H9 (cell line): ENCODE results near the gene ODAD3. TPM values are rescaled to one million over a fixed set of nuclear protein-coding genes. Genes with fewer than 3 reads are reported as not detected.

Experiments
- DNase-seq: peaks from one replicate; pipeline ENCODE4 v3.0.0-alpha.2; 2017
- H2AFZ ChIP-seq: one replicate; pipeline ENCODE4 v1.6.1; 2013; ENCODE audit warnings: mild to moderate bottlenecking, low read length, control low read depth, moderate library complexity
- H2AK5ac ChIP-seq: 2 replicates; pipeline ENCODE4 v1.6.1; 2013; ENCODE audit warnings: low read length, control low read depth, mixed read lengths; ENCODE audit not compliant: insufficient read length
- H2BK120ac ChIP-seq: one replicate; pipeline ENCODE4 v1.6.1; 2013; ENCODE audit warnings: low read depth, mild to moderate bottlenecking, low read length, control low read depth, inconsistent platforms; ENCODE audit not compliant: poor library complexity, severe bottlenecking
- H2BK12ac ChIP-seq: 2 replicates; pipeline ENCODE4 v1.6.1; 2013; ENCODE audit warnings: low read length, control low read depth, mixed read lengths, low read depth; ENCODE audit not compliant: insufficient read length
- H2BK15ac ChIP-seq: 2 replicates; pipeline ENCODE4 v1.6.1; 2013; ENCODE audit warnings: low read depth, low read length, control low read depth
- H2BK20ac ChIP-seq: one replicate; pipeline ENCODE4 v1.6.1; 2013; ENCODE audit warnings: low read depth, mild to moderate bottlenecking, low read length, control low read depth, inconsistent platforms; ENCODE audit not compliant: poor library complexity, severe bottlenecking
- H2BK5ac ChIP-seq: 2 replicates; pipeline ENCODE4 v1.6.1; 2013; ENCODE audit warnings: low read length, control low read depth, mixed read lengths; ENCODE audit not compliant: insufficient read length
- H3K14ac ChIP-seq: 2 replicates; pipeline ENCODE4 v1.6.1; 2013; ENCODE audit warnings: low read length, control low read depth; ENCODE audit not compliant: insufficient read depth
- H3K18ac ChIP-seq: 2 replicates; pipeline ENCODE4 v1.6.1; 2013; ENCODE audit warnings: low read depth, mild to moderate bottlenecking, mixed read lengths, low read length, control low read depth; ENCODE audit not compliant: insufficient read length
- H3K23ac ChIP-seq: 2 replicates; pipeline ENCODE4 v1.6.1; 2013; ENCODE audit warnings: low read length, control low read depth, mixed read lengths, low read depth; ENCODE audit not compliant: insufficient read length
- H3K23me2 ChIP-seq: 2 replicates; pipeline ENCODE4 v1.6.1; 2013; ENCODE audit warnings: low read depth, mild to moderate bottlenecking, mixed read lengths, low read length, control low read depth; ENCODE audit not compliant: insufficient read length, poor library complexity, severe bottlenecking
- H3K27ac ChIP-seq: 2 replicates; pipeline ENCODE4 v1.5.1; 2013; ENCODE audit warnings: low read length, control low read depth, mixed read lengths, low read depth; ENCODE audit not compliant: insufficient read length
- H3K27me3 ChIP-seq: 2 replicates; pipeline ENCODE4 v1.6.1; 2013; ENCODE audit warnings: low read length, control low read depth, inconsistent platforms; ENCODE audit not compliant: insufficient read depth
- H3K4ac ChIP-seq: 2 replicates; pipeline ENCODE4 v1.6.1; 2013; ENCODE audit warnings: low read depth, mild to moderate bottlenecking, control low read depth, inconsistent platforms, low read length, moderate library complexity
- H3K4me1 ChIP-seq: 2 replicates; pipeline ENCODE4 v1.6.1; 2013; ENCODE audit warnings: low read length, control low read depth, inconsistent platforms; ENCODE audit not compliant: insufficient read depth
- H3K4me2 ChIP-seq: 2 replicates; pipeline ENCODE4 v1.6.1; 2013; ENCODE audit warnings: low read length, control low read depth, mixed read lengths; ENCODE audit not compliant: insufficient read length, insufficient read depth
- H3K56ac ChIP-seq: 2 replicates; pipeline ENCODE4 v1.6.1; 2013; ENCODE audit warnings: low read depth, mild to moderate bottlenecking, mixed read lengths, low read length, control low read depth; ENCODE audit not compliant: insufficient read length
- H3K79me1 ChIP-seq: 2 replicates; pipeline ENCODE4 v1.6.1; 2013; ENCODE audit warnings: low read depth, mild to moderate bottlenecking, moderate library complexity, low read length, control low read depth, inconsistent platforms; ENCODE audit not compliant: insufficient read depth, poor library complexity, severe bottlenecking
- H3K79me2 ChIP-seq: 2 replicates; pipeline ENCODE4 v1.6.1; 2013; ENCODE audit warnings: low read length, control low read depth, inconsistent platforms; ENCODE audit not compliant: insufficient read depth
- H3K9ac ChIP-seq: 2 replicates; pipeline ENCODE4 v1.6.1; 2013; ENCODE audit warnings: low read length, control low read depth, mixed read lengths; ENCODE audit not compliant: insufficient read length; ENCODE audit errors: extremely low read depth
- H3K9me3 ChIP-seq: one replicate; pipeline ENCODE4 v1.6.1; 2013; ENCODE audit warnings: low read depth, low read length, inconsistent platforms; ENCODE audit not compliant: control insufficient read depth
- H3T11ph ChIP-seq: one replicate; pipeline ENCODE4 v1.6.1; 2013; ENCODE audit warnings: mild to moderate bottlenecking, low read length, control low read depth, inconsistent platforms
- H4K20me1 ChIP-seq: one replicate; pipeline ENCODE4 v1.6.1; 2013; ENCODE audit not compliant: control insufficient read depth, insufficient read length, insufficient read depth
- H4K5ac ChIP-seq: 2 replicates; pipeline ENCODE4 v1.6.1; 2013; ENCODE audit warnings: low read depth, mild to moderate bottlenecking, mixed read lengths, low read length, control low read depth; ENCODE audit not compliant: insufficient read length
- H4K8ac ChIP-seq: replicated peaks from 2 replicates; pipeline ENCODE4 v1.6.1; 2013; ENCODE audit warnings: low read length, control low read depth, mixed read lengths, low read depth; ENCODE audit not compliant: insufficient read length
- H4K91ac ChIP-seq: 2 replicates; pipeline ENCODE4 v1.6.1; 2013; ENCODE audit warnings: low read depth, mild to moderate bottlenecking, moderate library complexity, mixed read lengths, low read length, control low read depth; ENCODE audit not compliant: insufficient read length
- H3K27ac Mint-ChIP-seq, 3 experiments: 2 replicates in 2 of 3; 3 replicates in 1 of 3; pipeline ENCODE4 v1.8.0; 2020 to 2021; ENCODE audit warnings: mixed read lengths in 3 of 3, mild to moderate bottlenecking in 1 of 3, moderate library complexity in 1 of 3
- H3K27me3 Mint-ChIP-seq: 2 replicates; pipeline ENCODE4 v1.8.0; 2021; ENCODE audit warnings: low read depth, mild to moderate bottlenecking, moderate library complexity, mixed read lengths
- H3K36me3 Mint-ChIP-seq, 3 experiments: 2 replicates in 2 of 3; 3 replicates in 1 of 3; pipeline ENCODE4 v1.8.0; 2020 to 2021; ENCODE audit warnings: low read depth in 3 of 3, mixed read lengths in 3 of 3; ENCODE audit not compliant: insufficient read depth in 1 of 3
- H3K4me1 Mint-ChIP-seq, 2 experiments: 2 replicates each; pipeline ENCODE4 v1.8.0; 2020; ENCODE audit warnings: mixed read lengths in 2 of 2
- H3K4me3 Mint-ChIP-seq, 2 experiments: 2 replicates in 1 of 2; 3 replicates in 1 of 2; pipeline ENCODE4 v1.8.0; 2020 to 2021; ENCODE audit warnings: mild to moderate bottlenecking in 2 of 2, mixed read lengths in 2 of 2, moderate library complexity in 1 of 2
- H3K9me3 Mint-ChIP-seq, 2 experiments: 2 replicates in 1 of 2; 3 replicates in 1 of 2; pipeline ENCODE4 v1.8.0; 2020; ENCODE audit warnings: mild to moderate bottlenecking in 2 of 2, mixed read lengths in 2 of 2, moderate library complexity in 1 of 2
- WGBS: extraction: QIAGEN DNeasy Blood & Tissue Kit; methylation state at CpG from one replicate; pipeline ENCODE4 v1.1.7; 2013; ENCODE audit warnings: missing lambda C conversion rate, low lambda C conversion rate, mixed read lengths; ENCODE audit not compliant: insufficient read length; ENCODE audit errors: extremely low coverage; 5-methylcytosine and 5-hydroxymethylcytosine counted together
- total RNA-seq: library from RNA; stranded (reverse); gene quantifications from 2 replicates; pipeline ENCODE4 v1.2.1, GENCODE V29; 2021
- TF ChIP-seq, protein P1 (sequence below): fragments of 200-600 bp; sonication (generic); conservative IDR thresholded peaks from 3 replicates; pipeline ENCODE4 v1.8.0; 2021; ENCODE audit warnings: antibody characterized with exemption, mild to moderate bottlenecking

Gene ODAD3
- total RNA-seq, 1 experiment from 2014 or later: 2.5 TPM

DNA sequence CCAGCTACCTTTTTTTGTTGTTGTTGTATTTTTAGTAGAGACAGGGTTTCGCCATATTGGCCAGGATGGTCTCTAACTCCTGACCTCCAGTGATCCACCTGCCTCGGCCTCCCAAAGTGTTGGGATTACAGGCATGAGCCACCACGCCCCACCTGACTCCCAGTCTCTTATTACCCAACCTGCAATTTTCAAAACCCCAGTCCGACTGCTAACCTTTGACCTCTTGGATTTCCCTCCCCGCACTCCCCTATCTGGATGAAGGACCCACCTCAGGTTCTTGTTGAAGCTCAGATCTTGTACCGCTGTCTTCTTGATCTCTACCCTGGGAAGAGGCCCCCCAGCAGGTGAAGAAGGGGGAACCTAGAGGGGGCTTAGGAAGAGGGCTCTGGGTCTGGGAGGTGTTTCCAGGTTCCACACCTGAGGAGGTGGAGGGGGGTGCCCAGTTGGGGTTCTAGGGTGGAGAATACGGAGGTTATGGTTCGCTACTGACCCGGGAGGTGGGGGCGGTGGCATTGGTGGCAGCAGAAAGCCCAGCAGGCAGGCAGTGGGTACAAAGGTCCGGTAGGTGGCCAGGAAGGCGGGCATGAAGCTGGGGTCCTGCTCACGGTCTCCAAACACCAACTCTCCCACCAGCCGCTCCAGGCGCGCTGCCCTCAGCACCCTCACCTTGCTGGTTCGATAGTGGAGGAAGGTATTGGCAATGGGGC lies 18.4 kb downstream of the ODAD3 start:
- TF ChIP-seq, protein P1, sequence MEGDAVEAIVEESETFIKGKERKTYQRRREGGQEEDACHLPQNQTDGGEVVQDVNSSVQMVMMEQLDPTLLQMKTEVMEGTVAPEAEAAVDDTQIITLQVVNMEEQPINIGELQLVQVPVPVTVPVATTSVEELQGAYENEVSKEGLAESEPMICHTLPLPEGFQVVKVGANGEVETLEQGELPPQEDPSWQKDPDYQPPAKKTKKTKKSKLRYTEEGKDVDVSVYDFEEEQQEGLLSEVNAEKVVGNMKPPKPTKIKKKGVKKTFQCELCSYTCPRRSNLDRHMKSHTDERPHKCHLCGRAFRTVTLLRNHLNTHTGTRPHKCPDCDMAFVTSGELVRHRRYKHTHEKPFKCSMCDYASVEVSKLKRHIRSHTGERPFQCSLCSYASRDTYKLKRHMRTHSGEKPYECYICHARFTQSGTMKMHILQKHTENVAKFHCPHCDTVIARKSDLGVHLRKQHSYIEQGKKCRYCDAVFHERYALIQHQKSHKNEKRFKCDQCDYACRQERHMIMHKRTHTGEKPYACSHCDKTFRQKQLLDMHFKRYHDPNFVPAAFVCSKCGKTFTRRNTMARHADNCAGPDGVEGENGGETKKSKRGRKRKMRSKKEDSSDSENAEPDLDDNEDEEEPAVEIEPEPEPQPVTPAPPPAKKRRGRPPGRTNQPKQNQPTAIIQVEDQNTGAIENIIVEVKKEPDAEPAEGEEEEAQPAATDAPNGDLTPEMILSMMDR: no peak
- no peaks in the 10 kb centered on the region for H3K4me1 ChIP-seq
- Mint-ChIP-seq H3K27ac (peak overlapping the region; percentile 4 to 46 (median 31); a peak in 2 of 7 replicates), H3K36me3 (peaks cover 1 to 24% (median 5%) of the 10 kb centered on the region in 3 experiments; a peak in 5 of 7 replicates), H3K27me3 (peaks cover 10% of the 10 kb centered on the region), H3K4me1 (peaks cover 14 to 20% of the 10 kb centered on the region in 2 experiments), H3K4me3 (no peak overlapping the region), H3K9me3 (no peaks in the 10 kb centered on the region; a peak in 1 of 5 replicates)
- no peak overlapping the region for H3K4ac ChIP-seq
- H3K9ac ChIP-seq: no peak overlapping the region
- no peak overlapping the region for H3K4me2 ChIP-seq
- no peak overlapping the region for H2BK120ac ChIP-seq
- no peak overlapping the region for H2AK5ac ChIP-seq
- H4K8ac ChIP-seq: no peak overlapping the region
- no peak overlapping the region for H4K5ac ChIP-seq
- no peaks in the 10 kb centered on the region for H3K79me1 ChIP-seq
- H3K9me3 ChIP-seq: no peaks in the 10 kb centered on the region
- H2BK12ac ChIP-seq: no peak overlapping the region
- no peak overlapping the region for H3K56ac ChIP-seq
- no peak overlapping the region for H3K18ac ChIP-seq
- no peak overlapping the region for H3K23ac ChIP-seq
- H2BK5ac ChIP-seq: no peak overlapping the region
- H2BK20ac ChIP-seq: no peak overlapping the region
- H2BK15ac ChIP-seq: no peak overlapping the region
- no CpG with 5 or more reads among the region's 17 CpGs for WGBS
- no peaks in the 10 kb centered on the region for H3K27me3 ChIP-seq
- no peak for DNase-seq
- H4K20me1 ChIP-seq: no peaks in the 10 kb centered on the region
- H3K79me2 ChIP-seq: no peaks in the 10 kb centered on the region
- H3K23me2 ChIP-seq: peaks cover 23% of the 10 kb centered on the region
- H3K14ac ChIP-seq: no peak overlapping the region; the same call in 1 of the 2 replicates
- no peak overlapping the region for H3K27ac ChIP-seq
- H3T11ph ChIP-seq: no peak overlapping the region
- no peak overlapping the region for H2AFZ ChIP-seq
- no peak overlapping the region for H4K91ac ChIP-seq
